Activated T-cell treated with anti-CD3 and anti-CD28 coated beads for 4 hours (primary cell): Measurements from ENCODE around the gene LY9.
A peak's percentile ranks its signal among the peaks of the same experiment; 100 is the strongest.

Experiments used
- DNase-seq: peaks from one replicate; pipeline ENCODE4 v3.0.0-alpha.2; 2020

Gene LY9, protein sequence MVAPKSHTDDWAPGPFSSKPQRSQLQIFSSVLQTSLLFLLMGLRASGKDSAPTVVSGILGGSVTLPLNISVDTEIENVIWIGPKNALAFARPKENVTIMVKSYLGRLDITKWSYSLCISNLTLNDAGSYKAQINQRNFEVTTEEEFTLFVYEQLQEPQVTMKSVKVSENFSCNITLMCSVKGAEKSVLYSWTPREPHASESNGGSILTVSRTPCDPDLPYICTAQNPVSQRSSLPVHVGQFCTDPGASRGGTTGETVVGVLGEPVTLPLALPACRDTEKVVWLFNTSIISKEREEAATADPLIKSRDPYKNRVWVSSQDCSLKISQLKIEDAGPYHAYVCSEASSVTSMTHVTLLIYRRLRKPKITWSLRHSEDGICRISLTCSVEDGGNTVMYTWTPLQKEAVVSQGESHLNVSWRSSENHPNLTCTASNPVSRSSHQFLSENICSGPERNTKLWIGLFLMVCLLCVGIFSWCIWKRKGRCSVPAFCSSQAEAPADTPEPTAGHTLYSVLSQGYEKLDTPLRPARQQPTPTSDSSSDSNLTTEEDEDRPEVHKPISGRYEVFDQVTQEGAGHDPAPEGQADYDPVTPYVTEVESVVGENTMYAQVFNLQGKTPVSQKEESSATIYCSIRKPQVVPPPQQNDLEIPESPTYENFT

GRCh38 chr1:160795951-160796383 lies at the start of gene LY9:
TSS of gene LY9 (plus strand) at chr1:160796174. CDS start at chr1:160796188, 14 bp downstream.
- peak; percentile 67 for DNase-seq

- no peak for DNase-seq
Observed at GRCh38 chr1:160746836-160747500, 49.0 kb upstream of the LY9 start.

GRCh38 chr1:160747717-160748116 lies 48.3 kb upstream of the LY9 start:
- no peak for DNase-seq

- DNase-seq, result no peak
Observed at GRCh38 chr1:160748181-160748877, 47.6 kb upstream of the LY9 start.

- no peak for DNase-seq
Observed at GRCh38 chr1:160748878-160749269, 47.1 kb upstream of the LY9 start.

- DNase-seq, result no peak
Observed at GRCh38 chr1:160750608-160751007, 45.4 kb upstream of the LY9 start.

GRCh38 chr1:160752406-160752805 lies 43.6 kb upstream of the LY9 start:
- no peak for DNase-seq

DNA sequence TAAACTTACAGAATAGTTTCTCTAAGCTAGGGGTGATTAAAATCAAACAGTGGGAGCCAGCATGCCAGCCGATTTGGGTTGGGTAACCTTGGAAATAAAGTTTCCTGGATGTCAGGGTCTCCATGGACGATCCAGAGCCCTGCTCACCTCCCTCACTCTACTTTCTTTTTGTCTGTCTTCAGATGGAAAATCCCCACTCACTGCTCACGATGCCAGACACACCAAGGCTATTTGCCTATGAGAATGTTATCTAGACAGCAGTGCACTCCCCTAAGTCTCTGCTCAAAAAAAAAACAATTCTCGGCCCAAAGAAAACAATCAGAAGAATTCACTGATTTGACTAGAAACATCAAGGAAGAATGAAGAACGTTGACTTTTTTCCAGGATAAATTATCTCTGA lies 43.0 kb upstream of the LY9 start:
- no peak for DNase-seq

- DNase-seq, result no peak
Observed at GRCh38 chr1:160753594-160753993, 42.4 kb upstream of the LY9 start.

- DNase-seq, result no peak
Observed at GRCh38 chr1:160755461-160755860, 40.5 kb upstream of the LY9 start.

DNA sequence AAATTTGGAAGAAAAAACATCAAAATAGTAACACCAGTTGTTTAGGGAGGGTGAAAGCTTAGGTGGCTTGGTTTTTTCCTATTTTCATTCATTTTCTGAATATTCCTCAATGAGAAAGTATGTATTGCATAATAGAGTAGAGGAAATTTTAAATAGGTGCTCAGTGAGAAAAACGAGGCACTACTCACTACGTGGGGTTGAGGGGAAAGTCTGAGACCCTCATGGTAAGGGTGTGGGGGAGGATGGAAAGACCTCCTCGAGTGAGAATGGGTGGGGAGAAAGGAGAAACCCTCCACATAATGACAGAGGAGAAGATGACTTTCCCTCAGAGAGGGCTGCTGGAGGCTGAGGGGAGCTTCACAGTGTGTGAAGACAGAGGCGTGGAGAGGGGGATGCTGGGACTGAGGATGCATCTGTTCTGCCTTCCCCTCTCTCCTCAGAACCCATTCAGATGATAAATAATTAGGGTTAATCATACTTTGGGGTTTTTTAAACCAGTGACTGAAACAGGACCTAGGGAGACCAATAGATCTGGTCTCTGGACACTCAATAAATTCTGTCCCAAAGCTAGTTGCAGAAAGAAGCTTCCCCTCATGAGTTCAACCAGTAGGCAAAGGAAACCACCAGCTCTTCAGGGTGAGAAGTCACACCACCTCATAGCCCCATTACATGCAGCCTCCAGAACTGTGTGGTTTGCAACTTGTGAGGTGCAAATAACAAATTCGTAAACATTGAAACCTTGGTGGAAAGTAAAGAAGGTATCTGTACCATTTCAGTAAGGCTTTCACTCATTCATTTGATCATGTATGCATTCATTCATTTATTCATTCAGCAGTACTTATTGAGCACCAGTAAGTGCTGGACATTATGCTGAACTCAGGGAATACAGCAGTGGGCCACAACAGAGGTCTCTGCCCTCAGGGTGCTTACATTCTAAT lies 39.8 kb upstream of the LY9 start:
- DNase-seq, result no peak

GRCh38 chr1:160756849-160757201 lies 39.1 kb upstream of the LY9 start:
- no peak for DNase-seq

DNA sequence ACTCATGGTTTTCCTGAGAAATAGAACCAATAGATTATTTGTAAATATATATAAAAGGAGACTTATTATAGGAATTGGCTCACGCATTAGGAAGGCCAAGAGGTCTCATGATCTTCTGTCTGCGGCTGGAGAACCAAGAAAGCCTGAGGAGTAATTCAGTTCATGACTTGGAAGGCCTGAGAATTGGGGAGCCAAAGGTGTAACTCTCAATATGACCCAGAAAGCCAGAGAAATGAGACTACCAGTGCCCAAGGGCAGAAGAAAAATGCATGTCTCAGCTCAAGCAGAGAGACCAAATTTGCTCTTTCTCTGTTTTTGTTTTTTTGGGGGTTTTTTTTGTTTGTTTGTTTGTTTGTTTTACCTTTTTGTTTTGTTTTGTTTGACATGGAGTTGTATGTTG lies 37.5 kb upstream of the LY9 start:
- no peak for DNase-seq

- no peak for DNase-seq
Observed at GRCh38 chr1:160759740-160760139, 36.2 kb upstream of the LY9 start.

DNA sequence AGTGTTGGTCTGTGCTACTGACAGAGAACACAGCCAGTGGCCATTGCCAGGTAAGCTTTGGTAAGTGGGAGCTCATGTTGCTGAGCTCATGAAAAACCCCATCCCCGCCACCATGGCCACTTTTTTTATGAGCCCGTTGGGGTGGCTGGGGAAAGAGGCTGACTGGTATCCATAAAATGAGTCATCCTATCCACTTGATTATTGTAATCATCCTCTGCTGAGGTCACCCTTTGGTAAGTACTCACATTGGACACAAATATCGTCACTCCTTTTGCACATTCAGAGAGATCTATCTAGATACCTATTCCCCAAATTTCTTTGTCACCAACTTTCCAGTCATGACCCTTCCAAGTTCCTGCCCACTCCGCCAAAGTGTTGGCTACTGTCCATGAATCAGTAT lies 34.9 kb upstream of the LY9 start:
- no peak for DNase-seq

GRCh38 chr1:160761886-160762285 lies 34.1 kb upstream of the LY9 start:
- DNase-seq, result no peak

- no peak for DNase-seq
Observed at GRCh38 chr1:160763993-160764392, 32.0 kb upstream of the LY9 start.

GRCh38 chr1:160767395-160768294 lies 28.3 kb upstream of the LY9 start:
- no peak for DNase-seq

DNA sequence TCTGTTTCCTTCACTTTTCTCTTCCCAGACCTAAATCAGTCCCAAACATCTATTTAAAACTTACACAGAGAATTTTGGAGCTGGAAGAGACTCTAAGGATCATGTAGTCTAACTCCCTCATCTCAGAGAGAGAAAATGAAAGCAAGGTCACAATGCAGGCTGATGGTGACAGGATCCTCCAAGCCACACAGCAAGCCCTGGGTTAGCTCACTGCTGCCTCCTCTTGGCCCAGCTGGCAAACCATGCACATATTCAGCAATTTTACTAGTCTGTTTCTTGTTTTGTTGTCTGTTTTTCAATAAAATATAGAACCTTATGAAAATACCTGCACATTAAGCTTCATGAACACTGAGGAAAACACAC lies 27.7 kb upstream of the LY9 start:
- peak; percentile 72 for DNase-seq

- DNase-seq, result no peak
Observed at GRCh38 chr1:160772331-160772730, 23.6 kb upstream of the LY9 start.

- DNase-seq, result no peak
Observed at GRCh38 chr1:160773093-160773492, 22.9 kb upstream of the LY9 start.
